ENCODE measurements around the gene CCT2.

DNA sequence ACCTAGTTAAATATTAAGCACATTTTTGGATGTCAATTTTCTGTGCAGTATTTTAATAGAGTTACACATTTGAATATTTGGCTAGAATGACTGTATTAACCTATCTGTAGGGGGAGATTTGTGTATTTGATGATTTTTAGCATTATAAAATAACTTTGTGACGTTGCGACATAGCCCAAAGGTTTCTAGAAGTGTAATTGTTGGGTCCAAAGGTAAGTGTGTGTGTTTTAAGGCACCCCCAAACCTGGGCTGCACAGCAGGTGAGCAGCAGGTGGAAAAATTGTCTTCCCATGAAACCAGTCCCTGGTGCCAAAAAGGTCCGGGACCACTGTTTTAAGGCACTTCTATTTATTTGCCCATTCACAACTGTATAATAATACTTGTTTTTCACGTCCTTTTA lies 3.3 kb downstream of the CCT2 start:
- TF ChIP-seq, protein P1, sequence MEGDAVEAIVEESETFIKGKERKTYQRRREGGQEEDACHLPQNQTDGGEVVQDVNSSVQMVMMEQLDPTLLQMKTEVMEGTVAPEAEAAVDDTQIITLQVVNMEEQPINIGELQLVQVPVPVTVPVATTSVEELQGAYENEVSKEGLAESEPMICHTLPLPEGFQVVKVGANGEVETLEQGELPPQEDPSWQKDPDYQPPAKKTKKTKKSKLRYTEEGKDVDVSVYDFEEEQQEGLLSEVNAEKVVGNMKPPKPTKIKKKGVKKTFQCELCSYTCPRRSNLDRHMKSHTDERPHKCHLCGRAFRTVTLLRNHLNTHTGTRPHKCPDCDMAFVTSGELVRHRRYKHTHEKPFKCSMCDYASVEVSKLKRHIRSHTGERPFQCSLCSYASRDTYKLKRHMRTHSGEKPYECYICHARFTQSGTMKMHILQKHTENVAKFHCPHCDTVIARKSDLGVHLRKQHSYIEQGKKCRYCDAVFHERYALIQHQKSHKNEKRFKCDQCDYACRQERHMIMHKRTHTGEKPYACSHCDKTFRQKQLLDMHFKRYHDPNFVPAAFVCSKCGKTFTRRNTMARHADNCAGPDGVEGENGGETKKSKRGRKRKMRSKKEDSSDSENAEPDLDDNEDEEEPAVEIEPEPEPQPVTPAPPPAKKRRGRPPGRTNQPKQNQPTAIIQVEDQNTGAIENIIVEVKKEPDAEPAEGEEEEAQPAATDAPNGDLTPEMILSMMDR (IDR thresholded peaks at IDR 0.05): no peak
- no peak for TF ChIP-seq POLR2A (IDR thresholded peaks at IDR 0.05)
- TF ChIP-seq EP300 (IDR thresholded peaks at IDR 0.05): no peak
